Thymus (tissue), 11 donors: ENCODE data around the gene TSPEAR. TPM values are rescaled to one million over a fixed set of nuclear protein-coding genes. Genes with fewer than 3 reads are reported as not detected.

Experiments
- DNase-seq, 9 donors: peaks; one replicate each; pipeline ENCODE4 v3.0.0-alpha.2; 2013; ENCODE audit warnings: low spot score in 9 of 9, low read depth in 6 of 9, missing footprints in 1 of 9
- H3K27ac ChIP-seq, 2 donors: one replicate each; pipeline ENCODE4 v1.5.1; 2013; ENCODE audit warnings: control low read depth in 1 of 2, low read depth in 1 of 2, low read length in 1 of 2, mild to moderate bottlenecking in 1 of 2, moderate library complexity in 1 of 2
- H3K27me3 ChIP-seq, 2 donors: one replicate each; pipeline ENCODE4 v1.5.1; 2013; ENCODE audit warnings: low read length in 1 of 2; ENCODE audit not compliant: control insufficient read depth in 2 of 2, insufficient read depth in 1 of 2
- H3K36me3 ChIP-seq, 2 donors: one replicate each; pipeline ENCODE4 v1.5.1; 2013; ENCODE audit warnings: low read length in 1 of 2, mild to moderate bottlenecking in 1 of 2, moderate library complexity in 1 of 2; ENCODE audit not compliant: control insufficient read depth in 2 of 2, insufficient read depth in 2 of 2
- H3K4me1 ChIP-seq, 2 donors: one replicate each; pipeline ENCODE4 v1.5.1; 2013; ENCODE audit warnings: low read length in 2 of 2; ENCODE audit not compliant: control insufficient read depth in 2 of 2, insufficient read depth in 2 of 2
- H3K4me3 ChIP-seq, 2 donors: one replicate each; pipeline ENCODE4 v1.5.1; 2013; ENCODE audit warnings: low read length in 2 of 2, control low read depth in 1 of 2, mild to moderate bottlenecking in 1 of 2
- H3K9me3 ChIP-seq, 2 donors: one replicate each; pipeline ENCODE4 v1.5.1; 2013; ENCODE audit warnings: low read length in 1 of 2, mild to moderate bottlenecking in 1 of 2; ENCODE audit not compliant: control insufficient read depth in 2 of 2, insufficient read depth in 1 of 2
- WGBS: extraction: QIAGEN DNeasy Blood & Tissue Kit; methylation state at CpG from one replicate; pipeline ENCODE4 v1.1.7; 2013; 5-methylcytosine and 5-hydroxymethylcytosine counted together
- polyA plus RNA-seq: library from polyadenylated mRNA; stranded (reverse); fragments of 200-250 nt; gene quantifications from one replicate; pipeline ENCODE4 v1.2.3, GENCODE V29; 2013
- total RNA-seq: library from RNA; stranded (reverse); fragments of 120-200 nt; gene quantifications from one replicate; pipeline ENCODE4 v1.2.4, GENCODE V29; 2013
- donor health status: healthy.

TSPEAR gene
- total and polyA plus RNA-seq, 2 donors = 0.07 to 0.38 TPM

- H3K36me3 ChIP-seq = no peaks in the 10 kb centered on the region
- no peak for DNase-seq
- peaks cover 0 to 10% of the 10 kb centered on the region in 2 donors for H3K27me3 ChIP-seq
- no peak overlapping the region for H3K27ac ChIP-seq
- H3K4me1 ChIP-seq = peaks cover 0 to 3% of the 10 kb centered on the region in 2 donors
- no peak overlapping the region for H3K4me3 ChIP-seq
- 85% methylated on average over 6 of the region's 6 CpGs for WGBS
- H3K9me3 ChIP-seq = peaks cover 0 to 1% of the 10 kb centered on the region in 2 donors
Measured at GRCh38 chr21:44684483-44684882, 26.9 kb downstream of the TSPEAR start.

GRCh38 chr21:44684077-44684476 lies 27.3 kb downstream of the TSPEAR start:
- 88% methylated on average over 7 of the region's 7 CpGs for WGBS
- H3K36me3 ChIP-seq = no peaks in the 10 kb centered on the region
- no peak for DNase-seq
- H3K9me3 ChIP-seq = peaks cover 0 to 1% of the 10 kb centered on the region in 2 donors
- H3K27ac ChIP-seq = no peak overlapping the region
- no peak overlapping the region for H3K4me3 ChIP-seq
- H3K27me3 ChIP-seq = peaks cover 0 to 10% of the 10 kb centered on the region in 2 donors
- H3K4me1 ChIP-seq = peaks cover 0 to 3% of the 10 kb centered on the region in 2 donors

GRCh38 chr21:44682580-44683151 lies 28.7 kb downstream of the TSPEAR start:
- DNase-seq = no peak
- H3K27me3 ChIP-seq = peaks cover 0 to 10% of the 10 kb centered on the region in 2 donors
- 89% methylated on average over 15 of the region's 15 CpGs for WGBS

GRCh38 chr21:44681861-44682579 lies 29.4 kb downstream of the TSPEAR start, which contains the start of gene KRTAP12-1:
Gene KRTAP12-1 (minus strand): TSS chr21:44682163. CDS start chr21:44682123, 40 bp downstream.
- no peak within 1 kb of the TSS for H3K27ac ChIP-seq
- peaks cover 0 to 7% of the 10 kb centered on the region in 2 donors for H3K27me3 ChIP-seq
- 80% methylated on average over 23 of the region's 23 CpGs for WGBS
- no peaks in the 10 kb centered on the region for H3K36me3 ChIP-seq
- H3K4me3 ChIP-seq = no peak within 1 kb of the TSS
- H3K4me1 ChIP-seq = peaks cover 0 to 3% of the 10 kb centered on the region in 2 donors
- DNase-seq = no peak
- H3K9me3 ChIP-seq = peaks cover 0 to 3% of the 10 kb centered on the region in 2 donors

More at GRCh38 chr21:44682580-44683151, 28.7 kb downstream of the TSPEAR start:
- H3K4me1 ChIP-seq = peaks cover 0 to 3% of the 10 kb centered on the region in 2 donors
- no peak overlapping the region for H3K4me3 ChIP-seq
- no peaks in the 10 kb centered on the region for H3K36me3 ChIP-seq
- H3K27ac ChIP-seq = no peak overlapping the region
- H3K9me3 ChIP-seq = peaks cover 0 to 3% of the 10 kb centered on the region in 2 donors

- Histone ChIP-seq H3K9me3 (peaks cover 0 to 1% of the 10 kb centered on the region in 2 donors), H3K27me3 (peaks cover 0 to 3% of the 10 kb centered on the region in 2 donors), H3K4me3 (no peak overlapping the region), H3K4me1 (no peaks in the 10 kb centered on the region), H3K27ac (no peak overlapping the region), H3K36me3 (no peaks in the 10 kb centered on the region)
- WGBS = 82% methylated on average over 11 of the region's 11 CpGs
- no peak for DNase-seq
Measured at GRCh38 chr21:44681152-44681551, 30.2 kb downstream of the TSPEAR start.

GRCh38 chr21:44677881-44678280 lies 33.5 kb downstream of the TSPEAR start:
- Histone ChIP-seq H3K27me3 (no peaks in the 10 kb centered on the region), H3K27ac (no peak overlapping the region), H3K36me3 (no peaks in the 10 kb centered on the region), H3K4me1 (no peaks in the 10 kb centered on the region), H3K4me3 (no peak overlapping the region), H3K9me3 (peaks cover 0 to 1% of the 10 kb centered on the region in 2 donors)
- WGBS = 97% methylated on average over 13 of the region's 13 CpGs
- no peak for DNase-seq

GRCh38 chr21:44671911-44672310 lies 39.5 kb downstream of the TSPEAR start:
- no peaks in the 10 kb centered on the region for H3K4me1 ChIP-seq
- H3K4me3 ChIP-seq = no peak overlapping the region
- no peaks in the 10 kb centered on the region for H3K27me3 ChIP-seq
- peaks cover 4 to 14% of the 10 kb centered on the region in 2 donors for H3K9me3 ChIP-seq
- no peaks in the 10 kb centered on the region for H3K36me3 ChIP-seq
- 98% methylated on average over 1 of the region's 1 CpG for WGBS
- no peak for DNase-seq
- H3K27ac ChIP-seq = no peak overlapping the region

DNA sequence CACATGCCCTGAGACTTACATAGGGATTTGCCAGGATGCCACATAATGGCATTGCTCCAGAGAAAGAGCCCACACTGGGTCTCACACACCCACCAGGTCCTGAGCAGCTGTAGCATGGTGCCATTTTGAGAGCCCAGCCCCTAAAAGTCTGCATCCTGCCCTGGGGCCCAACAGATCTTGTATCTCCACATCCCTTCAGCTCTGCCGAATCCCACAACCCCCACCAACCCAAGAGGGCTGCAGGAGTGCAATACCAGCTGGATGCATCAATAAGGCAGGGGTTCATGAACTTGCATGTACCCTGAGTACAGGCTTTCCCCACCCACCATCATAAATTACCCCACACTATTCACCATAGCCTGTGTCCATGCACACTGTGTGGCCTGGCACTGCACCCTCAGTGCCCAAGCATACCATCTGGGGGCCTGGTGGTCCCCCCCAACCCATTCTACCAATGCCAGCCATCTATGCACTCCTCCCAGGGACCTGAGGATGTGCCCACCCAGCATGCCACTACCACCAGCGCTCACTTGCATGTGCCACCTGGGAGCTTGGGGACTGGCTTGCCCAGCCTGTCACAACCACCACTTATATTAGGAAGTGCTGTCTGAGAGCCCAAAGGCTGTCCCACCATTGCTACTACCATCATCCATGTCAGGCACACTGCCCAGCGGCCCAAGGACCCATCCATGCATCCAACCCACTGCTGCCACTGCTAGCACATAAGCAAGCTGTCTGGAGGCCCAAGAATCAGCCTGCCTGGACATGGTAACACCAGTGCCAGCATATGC lies 40.5 kb downstream of the TSPEAR start:
- no peak overlapping the region for H3K4me3 ChIP-seq
- no peaks in the 10 kb centered on the region for H3K27me3 ChIP-seq
- no peak overlapping the region for H3K27ac ChIP-seq
- H3K9me3 ChIP-seq = peaks cover 4 to 14% of the 10 kb centered on the region in 2 donors
- H3K4me1 ChIP-seq = no peaks in the 10 kb centered on the region
- H3K36me3 ChIP-seq = no peaks in the 10 kb centered on the region
- 68% methylated on average over 3 of the region's 3 CpGs for WGBS
- no peak for DNase-seq

DNA sequence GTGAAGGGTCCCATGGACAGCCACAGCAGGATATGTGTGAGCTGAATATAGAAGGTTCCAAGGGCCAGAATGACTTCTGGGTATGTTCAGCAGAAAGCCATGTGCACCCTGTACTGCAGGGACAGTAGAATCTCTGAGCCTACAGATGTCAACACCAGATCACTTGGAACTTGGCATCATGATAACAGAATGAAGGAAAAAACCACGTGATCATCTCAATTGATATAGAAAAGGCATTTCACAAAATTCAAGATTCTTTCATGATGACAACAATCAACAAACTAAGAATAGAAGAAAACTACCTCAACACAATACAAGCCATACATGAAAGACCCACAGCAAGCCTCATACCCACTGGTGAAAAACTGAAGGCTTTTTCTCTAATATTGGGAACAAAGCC lies 43.8 kb downstream of the TSPEAR start:
- WGBS = 97% methylated on average over 1 of the region's 1 CpG
- no peaks in the 10 kb centered on the region for H3K36me3 ChIP-seq
- DNase-seq = no peak
- H3K27ac ChIP-seq = no peak overlapping the region
- H3K4me3 ChIP-seq = no peak overlapping the region
- H3K27me3 ChIP-seq = no peaks in the 10 kb centered on the region
- H3K4me1 ChIP-seq = no peaks in the 10 kb centered on the region
- peaks cover 4 to 13% of the 10 kb centered on the region in 2 donors for H3K9me3 ChIP-seq
